AG04450 (cell line): ENCODE results near the gene SIT1. TPM values are rescaled to one million over a fixed set of nuclear protein-coding genes. Genes with fewer than 3 reads are reported as not detected.

Experiments used
- CTCF ChIA-PET: fragments of 300-600, 350-600 bp; formaldehyde crosslinking; extraction: SDS; loops from one replicate; lab custom pipeline; 2022; ENCODE audit warnings: antibody characterized with exemption, inconsistent platforms; lab: Charles Lee
- POLR2A ChIA-PET: fragments of 350-600 bp; formaldehyde crosslinking; extraction: SDS; loops from one replicate; lab custom pipeline; 2021; ENCODE audit warnings: antibody characterized with exemption, inconsistent platforms; lab: Yijun Ruan, JAX
- DNase-seq: peaks from one replicate; pipeline ENCODE4 v3.0.0-alpha.2; 2011; ENCODE audit warnings: low read depth, low spot score
- H3K27ac ChIP-seq: one replicate; pipeline ENCODE4 v1.5.1; 2012; ENCODE audit warnings: low read depth, low read length, control low read depth
- H3K27me3 ChIP-seq: one replicate; pipeline ENCODE4 v1.6.0; 2012; ENCODE audit warnings: low read length; ENCODE audit not compliant: control insufficient read depth, insufficient read depth
- H3K4me3 ChIP-seq: 2 replicates; pipeline ENCODE4 v1.5.1; 2011; ENCODE audit warnings: mild to moderate bottlenecking, low read depth, low read length, control low read depth
- H3K9me3 ChIP-seq: 2 replicates; pipeline ENCODE4 v1.5.1; 2012; ENCODE audit warnings: low read length; ENCODE audit not compliant: control insufficient read depth, insufficient read depth
- CTCF ChIP-seq: IDR thresholded peaks from 2 replicates; pipeline ENCODE4 v1.5.1; 2011; ENCODE audit warnings: low read depth, low read length, control low read depth, inconsistent platforms
- polyA plus RNA-seq: library from polyadenylated mRNA; depleted of rRNA; stranded (reverse); fragments of >200 nt; gene quantifications from 2 replicates; pipeline ENCODE4 v1.2.3, GENCODE V29; 2011

Gene SIT1
- polyA plus RNA-seq, 1 experiment = not detected

DNA sequence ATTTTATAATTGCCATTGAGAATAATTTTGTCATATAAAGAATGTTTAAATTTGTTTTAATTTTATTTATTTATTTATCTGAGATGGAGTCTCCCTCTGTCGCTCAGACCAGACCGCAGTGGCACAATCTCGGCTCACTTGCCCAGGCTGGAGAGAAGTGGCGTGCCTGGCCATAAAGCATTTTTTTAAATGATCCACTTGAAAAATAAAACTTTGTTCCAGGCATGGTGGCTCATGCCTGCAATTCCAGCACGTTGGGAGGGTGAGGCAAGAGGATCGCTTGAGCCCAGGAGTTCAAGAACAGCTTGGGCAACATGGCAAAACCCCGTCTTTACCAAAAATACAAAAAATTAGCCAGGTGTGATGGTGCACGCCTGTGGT, 2.1 kb upstream of the SIT1 start:
- Histone ChIP-seq H3K9me3 (peaks cover 3% of the 10 kb centered on the region; the same call in 1 of the 2 replicates), H3K27me3 (no peaks in the 10 kb centered on the region), H3K27ac (no peak overlapping the region), H3K4me3 (no peak overlapping the region)
- no peak for TF ChIP-seq CTCF
- ChIA-PET CTCF (interaction anchor here (1.0 kb wide), 1 partner anchor 42 kb away, joined by 6 read pairs; no protein-coding TSS in a partner anchor), POLR2A (no interaction called here)
- no peak for DNase-seq

- no peaks in the 10 kb centered on the region for H3K27me3 ChIP-seq
- POLR2A ChIA-PET = no interaction called here
- no peak overlapping the region for H3K4me3 ChIP-seq
- peaks cover 3% of the 10 kb centered on the region; the same call in 1 of the 2 replicates for H3K9me3 ChIP-seq
- CTCF ChIA-PET = interaction anchor here (1.0 to 1.1 kb wide), 2 partner anchors 43 to 48 kb away, joined by 4 to 6 read pairs; no protein-coding TSS in a partner anchor
- DNase-seq = no peak
- TF ChIP-seq CTCF = no peak
- H3K27ac ChIP-seq = no peak overlapping the region
These were observed 1.5 kb upstream of the SIT1 start for GRCh38 chr9:35651956-35652828.

- POLR2A ChIA-PET = no interaction called here
- H3K27me3 ChIP-seq = no peaks in the 10 kb centered on the region
- no peaks in the 10 kb centered on the region; the same call in 1 of the 2 replicates for H3K9me3 ChIP-seq
- no peak overlapping the region for H3K27ac ChIP-seq
- TF ChIP-seq CTCF = no peak
- CTCF ChIA-PET = interaction anchor here (1.3 kb wide), 1 partner anchor 8 kb away, joined by 3 read pairs; the partner anchor contains the start of genes CCDC107 and RMRP
- H3K4me3 ChIP-seq = no peak overlapping the region
- no peak for DNase-seq
These were observed 1.0 kb downstream of the SIT1 start for GRCh38 chr9:35649431-35650340.

DNA sequence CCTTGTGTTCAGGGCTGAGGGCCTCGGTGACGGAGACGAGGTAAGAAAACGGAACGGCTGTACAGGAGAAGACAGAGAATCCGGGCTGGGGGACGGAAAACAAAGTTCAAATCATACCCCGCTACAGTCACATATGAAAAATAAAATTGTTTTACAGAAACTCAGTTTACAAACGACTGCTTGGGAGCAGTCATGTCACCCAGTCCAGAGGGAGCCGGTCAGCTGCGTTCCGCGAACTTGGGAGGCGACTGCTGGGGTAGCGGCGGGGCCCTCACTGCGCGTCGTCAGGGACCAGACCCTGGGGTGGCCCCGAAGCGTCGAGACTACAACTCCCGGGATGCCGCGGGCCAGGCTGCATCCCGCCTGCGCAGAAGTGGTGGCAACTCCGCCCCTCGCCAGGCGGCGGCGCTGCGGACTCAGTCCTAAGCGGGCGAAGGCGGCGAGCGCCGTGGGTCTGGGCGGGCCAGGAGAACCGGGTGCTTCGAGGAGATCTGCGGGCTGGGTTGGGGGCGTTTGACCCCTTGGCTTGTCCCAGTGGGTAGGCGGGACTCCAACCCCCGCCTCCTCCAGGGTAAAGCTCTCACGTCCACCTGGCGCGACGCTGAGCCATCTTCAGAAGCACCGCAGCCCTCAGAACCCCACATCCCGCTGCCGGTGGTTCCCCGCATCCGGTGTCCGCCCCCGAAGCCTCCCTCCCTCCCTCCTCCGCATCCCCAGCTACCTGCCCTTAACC, 4.0 kb downstream of the SIT1 start:
- POLR2A ChIA-PET = interaction anchor here (0.6 to 1.7 kb wide), 6 partner anchors 11 to 82 kb away, joined by 3 to 11 read pairs (median 4); partner anchors contain the start of genes CCDC107 and RMRP

More for the DNA sequence above, 4.0 kb downstream of the SIT1 start:
- peak; percentile 89 for TF ChIP-seq CTCF
- peak; percentile 66 for DNase-seq
- Histone ChIP-seq H3K4me3 (peak overlapping the region; percentile 73), H3K27ac (peak overlapping the region; percentile 11), H3K9me3 (no peaks in the 10 kb centered on the region; the same call in 1 of the 2 replicates), H3K27me3 (no peaks in the 10 kb centered on the region)
- CTCF ChIA-PET = interaction anchor here (0.5 to 4.7 kb wide), 24 partner anchors 9 to 307 kb away, joined by 3 to 18 read pairs (median 4); partner anchors contain the start of genes ARHGEF39, CCDC107, RMRP and TESK1
